ENCODE data around the gene UBE2E2. TPM values are rescaled to one million over a fixed set of nuclear protein-coding genes. Genes with fewer than 3 reads are reported as not detected.

The UBE2E2 gene
- total RNA-seq, 4 donors from 2014 or later = 7.9 to 44.7 (median 26.6) TPM

- DNase-seq (no peak), ATAC-seq (no peak)
- intact Hi-C loops (cut with DNase I; ENCODE audit: low total_unique reads) = no loop called here
- no peak overlapping the region for H3K4me3 ChIP-seq
- in situ Hi-C loops (cut with MboI; ENCODE audit: low sequenced_read_pairs in 4 of 4) = no loop called here
- no peaks in the 10 kb centered on the region for H3K9me3 ChIP-seq
- no peak overlapping the region for H3K27ac ChIP-seq
- H3K4me1 ChIP-seq = peaks cover 0 to 2% of the 10 kb centered on the region in 2 donors
- no peaks in the 10 kb centered on the region for H3K36me3 ChIP-seq
- no peaks in the 10 kb centered on the region for H3K27me3 ChIP-seq
- TF ChIP-seq POLR2A (IDR thresholded peaks at IDR 0.05) (no peak), CTCF (IDR thresholded peaks at IDR 0.05 in 4 of 5, conservative IDR thresholded peaks at IDR 0.05 in 1 of 5) (no peak)
Observed at GRCh38 chr3:23166276-23166675, 36.9 kb upstream of the UBE2E2 start.

GRCh38 chr3:23166845-23167244 lies 36.3 kb upstream of the UBE2E2 start:
- H3K27ac ChIP-seq = no peak overlapping the region
- intact Hi-C loops (cut with DNase I; ENCODE audit: low total_unique reads) = no loop called here
- H3K27me3 ChIP-seq = no peaks in the 10 kb centered on the region
- in situ Hi-C loops (cut with MboI; ENCODE audit: low sequenced_read_pairs in 4 of 4) = no loop called here
- no peaks in the 10 kb centered on the region for H3K9me3 ChIP-seq
- peaks cover 0 to 2% of the 10 kb centered on the region in 2 donors for H3K4me1 ChIP-seq
- no peak for DNase-seq
- no peak for TF ChIP-seq POLR2A (IDR thresholded peaks at IDR 0.05)
- no peak for TF ChIP-seq CTCF (IDR thresholded peaks at IDR 0.05 in 4 of 5, conservative IDR thresholded peaks at IDR 0.05 in 1 of 5)
- no peaks in the 10 kb centered on the region for H3K36me3 ChIP-seq
- ATAC-seq = no peak
- no peak overlapping the region for H3K4me3 ChIP-seq

GRCh38 chr3:23169551-23169950 lies 33.6 kb upstream of the UBE2E2 start:
- DNase-seq (no peak), ATAC-seq (no peak)
- Histone ChIP-seq H3K36me3 (no peaks in the 10 kb centered on the region), H3K9me3 (no peaks in the 10 kb centered on the region), H3K27ac (no peak overlapping the region), H3K4me3 (no peak overlapping the region), H3K4me1 (peaks cover 0 to 2% of the 10 kb centered on the region in 2 donors), H3K27me3 (no peaks in the 10 kb centered on the region)
- TF ChIP-seq POLR2A (IDR thresholded peaks at IDR 0.05) = no peak
- TF ChIP-seq CTCF (IDR thresholded peaks at IDR 0.05 in 4 of 5, conservative IDR thresholded peaks at IDR 0.05 in 1 of 5) = no peak
- intact Hi-C loops (cut with DNase I; ENCODE audit: low total_unique reads) = no loop called here
- in situ Hi-C loops (cut with MboI; ENCODE audit: low sequenced_read_pairs in 4 of 4) = no loop called here

GRCh38 chr3:23170291-23170690 lies 32.8 kb upstream of the UBE2E2 start:
- Histone ChIP-seq H3K27me3 (no peaks in the 10 kb centered on the region), H3K36me3 (no peaks in the 10 kb centered on the region), H3K9me3 (no peaks in the 10 kb centered on the region), H3K4me3 (no peak overlapping the region), H3K27ac (no peak overlapping the region), H3K4me1 (peaks cover 0 to 2% of the 10 kb centered on the region in 2 donors)
- ATAC-seq (no peak), DNase-seq (no peak)
- intact Hi-C loops (cut with DNase I; ENCODE audit: low total_unique reads) (no loop called here), in situ Hi-C loops (cut with MboI; ENCODE audit: low sequenced_read_pairs in 4 of 4) (no loop called here)
- TF ChIP-seq CTCF (IDR thresholded peaks at IDR 0.05 in 4 of 5, conservative IDR thresholded peaks at IDR 0.05 in 1 of 5) (no peak), POLR2A (IDR thresholded peaks at IDR 0.05) (no peak)

- ATAC-seq (no peak), DNase-seq (no peak)
- Histone ChIP-seq H3K27ac (no peak overlapping the region), H3K27me3 (no peaks in the 10 kb centered on the region), H3K9me3 (no peaks in the 10 kb centered on the region), H3K36me3 (no peaks in the 10 kb centered on the region), H3K4me3 (no peak overlapping the region), H3K4me1 (no peaks in the 10 kb centered on the region)
- intact Hi-C loops (cut with DNase I; ENCODE audit: low total_unique reads) = no loop called here
- TF ChIP-seq CTCF (IDR thresholded peaks at IDR 0.05 in 4 of 5, conservative IDR thresholded peaks at IDR 0.05 in 1 of 5) (no peak), POLR2A (IDR thresholded peaks at IDR 0.05) (no peak)
- in situ Hi-C loops (cut with MboI; ENCODE audit: low sequenced_read_pairs in 4 of 4) = no loop called here
Observed at GRCh38 chr3:23172059-23172458, 31.1 kb upstream of the UBE2E2 start.

Data from gastrocnemius medialis (tissue), 4 donors.